HCT116 (cell line): ENCODE data around the gene IFNL1. TPM values are rescaled to one million over a fixed set of nuclear protein-coding genes. Genes with fewer than 3 reads are reported as not detected.

Source experiments
- ATAC-seq: fragments of 200-7000 bp; cut with Tn5 transposase; 2 replicates; pipeline ENCODE4 v1.9.1; 2020; ENCODE audit warnings: mild to moderate bottlenecking, moderate library complexity
- BruUV-seq: library from RNA; stranded (reverse); fragments of 400-500 nt; replicated peaks from 2 replicates; lab custom pipeline; 2021; lab: Mats Ljungman, UMichigan
- CTCF ChIA-PET: fragments of 300-600 bp; sonication (Branson Sonifier 250); formaldehyde crosslinking; loops from one replicate; lab custom pipeline; 2021; ENCODE audit warnings: antibody characterized with exemption; lab: Charles Lee
- POLR2A ChIA-PET: fragments of 300-600, 350-600 bp; sonication (Branson Sonifier 250); formaldehyde crosslinking; loops from one replicate; lab custom pipeline; 2021; ENCODE audit warnings: antibody characterized with exemption; lab: Charles Lee
- RAD21 ChIA-PET, 2 experiments: fragments of 300-600 bp; sonication (Branson Sonifier 250); formaldehyde crosslinking; loops; one replicate each; lab custom pipeline; 2023; ENCODE audit warnings: low total read pairs in 2 of 2; ENCODE audit not compliant: uncharacterized antibody in 2 of 2, unreplicated experiment in 2 of 2, low non-redundant PET in 1 of 2; lab: Charles Lee
- DNase-seq: peaks from one replicate; pipeline ENCODE4 v3.0.0-alpha.2; 2010; ENCODE audit warnings: low read depth, low spot score
- H2AFZ ChIP-seq: fragments of 200-600 bp; shearing (Covaris generic), sonication (generic); 2 replicates; pipeline ENCODE4 v1.6.1; 2017; ENCODE audit warnings: low read depth, mixed run types, mixed read lengths, antibody characterized with exemption, low read length; ENCODE audit not compliant: poor library complexity, severe bottlenecking
- H3K27ac ChIP-seq: 2 replicates; pipeline ENCODE4 v1.5.1; 2012; ENCODE audit warnings: low read depth, low read length
- H3K27me3 ChIP-seq: fragments of 200-600 bp; sonication (generic); 2 replicates; pipeline ENCODE4 v1.6.1; 2016; ENCODE audit warnings: mixed run types, low read length, mixed read lengths; ENCODE audit not compliant: insufficient read depth
- H3K36me3 ChIP-seq, 2 experiments: fragments of 200-500 bp in 1 of 2; fragments of 200-600 bp in 1 of 2; sonication (Bioruptor generic) in 1 of 2; sonication (generic) in 1 of 2; 2 replicates each; pipeline versions ENCODE4 v1.5.1 to v1.6.1; 2014 to 2016; ENCODE audit warnings: low read length in 2 of 2, inconsistent platforms in 1 of 2, mixed read lengths in 1 of 2, mixed run types in 1 of 2; ENCODE audit not compliant: insufficient read depth in 2 of 2, control insufficient read depth in 1 of 2
- H3K4me1 ChIP-seq, 2 experiments: fragments of 200-600 bp in 1 of 2; sonication (generic) in 1 of 2; 2 replicates each; pipeline versions ENCODE4 v1.5.1 to v1.6.1; 2012 to 2017; ENCODE audit warnings: low read length in 2 of 2, inconsistent platforms in 1 of 2, mild to moderate bottlenecking in 1 of 2, mixed read lengths in 1 of 2, mixed run types in 1 of 2, moderate library complexity in 1 of 2; ENCODE audit not compliant: insufficient read depth in 2 of 2, control insufficient read depth in 1 of 2
- H3K4me2 ChIP-seq: fragments of 200-600 bp; sonication (generic); 2 replicates; pipeline ENCODE4 v1.6.1; 2017; ENCODE audit warnings: mixed run types, low read length, mixed read lengths
- H3K4me3 ChIP-seq, 2 experiments: fragments of 200-600 bp in 1 of 2; sonication (generic) in 1 of 2; replicated peaks in 1 of 2; 2 replicates each; pipeline ENCODE4 v1.5.1; 2011 to 2016; ENCODE audit warnings: low read length in 2 of 2, control low read depth in 1 of 2, low read depth in 1 of 2, mild to moderate bottlenecking in 1 of 2, mixed read lengths in 1 of 2, mixed run types in 1 of 2
- H3K79me2 ChIP-seq: fragments of 200-600 bp; sonication (generic); 2 replicates; pipeline ENCODE4 v1.6.1; 2017; ENCODE audit warnings: mild to moderate bottlenecking, mixed run types, low read length, moderate library complexity, mixed read lengths; ENCODE audit not compliant: insufficient read depth
- H3K9ac ChIP-seq: fragments of 200-600 bp; sonication (generic); 2 replicates; pipeline ENCODE4 v1.6.1; 2016; ENCODE audit warnings: low read length, mixed read lengths
- H3K9me2 ChIP-seq: fragments of 200-600 bp; sonication (generic), shearing (Covaris generic); 2 replicates; pipeline ENCODE4 v1.6.1; 2017; ENCODE audit warnings: mixed run types, mild to moderate bottlenecking, moderate library complexity; ENCODE audit not compliant: insufficient read depth
- H3K9me3 ChIP-seq, 2 experiments: fragments of 200-500 bp in 1 of 2; fragments of 200-600 bp in 1 of 2; sonication (Bioruptor generic) in 1 of 2; sonication (generic) in 1 of 2; 2 replicates each; pipeline ENCODE4 v1.6.1; 2014 to 2017; ENCODE audit warnings: low read length in 2 of 2, mixed read lengths in 2 of 2, inconsistent platforms in 1 of 2, low read depth in 1 of 2, mild to moderate bottlenecking in 1 of 2, mixed run types in 1 of 2, moderate library complexity in 1 of 2; ENCODE audit not compliant: control insufficient read depth in 1 of 2, insufficient read depth in 1 of 2
- H4K20me1 ChIP-seq: fragments of 200-600 bp; sonication (generic), shearing (Covaris generic); 2 replicates; pipeline ENCODE4 v1.6.1; 2017; ENCODE audit warnings: mixed run types, mild to moderate bottlenecking, moderate library complexity; ENCODE audit not compliant: insufficient read depth
- CBX3 ChIP-seq: IDR thresholded peaks from 2 replicates; pipeline ENCODE4 v1.6.1; 2012; ENCODE audit warnings: low read depth
- CTCF ChIP-seq, 3 experiments: fragments of 200-600 bp in 1 of 3; sonication (generic) in 1 of 3; IDR thresholded peaks in 2 of 3; conservative IDR thresholded peaks in 1 of 3; 2 replicates each; pipeline ENCODE4 v1.5.1; 2012 to 2017; ENCODE audit warnings: low read depth in 2 of 3, low read length in 2 of 3, antibody characterized with exemption in 1 of 3, borderline replicate concordance in 1 of 3, control low read depth in 1 of 3, mild to moderate bottlenecking in 1 of 3, mixed read lengths in 1 of 3, mixed run types in 1 of 3, moderate library complexity in 1 of 3; ENCODE audit not compliant: insufficient read depth in 1 of 3
- FOSL1 ChIP-seq: IDR thresholded peaks from 2 replicates; pipeline ENCODE4 v1.6.1; 2012; ENCODE audit warnings: low read depth
- JUND ChIP-seq: IDR thresholded peaks from 2 replicates; pipeline ENCODE4 v1.6.1; 2012
- MAX ChIP-seq: IDR thresholded peaks from 2 replicates; pipeline ENCODE4 v1.6.1; 2012
- POLR2AphosphoS5 ChIP-seq: IDR thresholded peaks from 2 replicates; pipeline ENCODE4 v1.6.1; 2011; ENCODE audit warnings: mild to moderate bottlenecking, low read depth, low read length, moderate library complexity
- RAD21 ChIP-seq: IDR thresholded peaks from 2 replicates; pipeline ENCODE4 v1.6.1; 2012; ENCODE audit warnings: low read depth, mild to moderate bottlenecking
- SRF ChIP-seq: IDR thresholded peaks from 2 replicates; pipeline ENCODE4 v1.6.1; 2012; ENCODE audit warnings: low read depth
- TCF7L2 ChIP-seq: IDR thresholded peaks from 2 replicates; pipeline ENCODE4 v1.7.0; 2011; ENCODE audit warnings: borderline replicate concordance, inconsistent platforms; ENCODE audit not compliant: insufficient read depth, insufficient read length; ENCODE audit errors: extremely low read depth
- intact Hi-C: fragments of 100-400 bp; cut with micrococcal nuclease; formaldehyde crosslinking; loops from 2 replicates; pipeline ENCODE4 v1.10.0; 2022
- total RNA-seq: library from RNA; stranded (reverse); gene quantifications from one replicate; pipeline ENCODE4 v1.2.1, GENCODE V29; 2021; ENCODE audit not compliant: unreplicated experiment

Gene IFNL1
- total RNA-seq, 1 experiment from 2014 or later, result not detected

- TF ChIP-seq TCF7L2, result no peak
- no peak for TF ChIP-seq CBX3
- TF ChIP-seq CTCF (IDR thresholded peaks at IDR 0.05 in 2 of 3, conservative IDR thresholded peaks at IDR 0.05 in 1 of 3; ENCODE audit: borderline replicate concordance in 1 of 3, insufficient read depth in 1 of 3, low read depth in 2 of 3, low read length in 2 of 3), result no peak
- no peak for TF ChIP-seq FOSL1
- TF ChIP-seq POLR2AphosphoS5, result no peak
- no peak for TF ChIP-seq RAD21
- no peak for TF ChIP-seq JUND
- TF ChIP-seq SRF, result no peak
- no peak for TF ChIP-seq MAX
- TF ChIP-seq, all 23 proteins: peak for 0
- H3K4me3 ChIP-seq, result no peak overlapping the region
- no peaks in the 10 kb centered on the region for H4K20me1 ChIP-seq
- ChIA-PET POLR2A (no interaction called here), RAD21 (interaction anchor here in 1 of 2 experiments (0.7 kb wide), 1 partner anchor 248 kb away, joined by 3 read pairs; no protein-coding TSS in a partner anchor), CTCF (interaction anchor here (1.2 kb wide), 1 partner anchor 212 kb away, joined by 3 read pairs; no protein-coding TSS in a partner anchor)
- H3K9me2 ChIP-seq, result no peaks in the 10 kb centered on the region
- no peak overlapping the region for H2AFZ ChIP-seq
- H3K4me2 ChIP-seq, result no peak overlapping the region
- no peak overlapping the region for H3K27ac ChIP-seq
- no peaks in the 10 kb centered on the region for H3K9me3 ChIP-seq
- BruUV-seq, result no TSS peak
- H3K4me1 ChIP-seq, result peaks cover 0 to 9% of the 10 kb centered on the region in 2 experiments; a peak in 1 of 4 replicates
- H3K36me3 ChIP-seq, result no peaks in the 10 kb centered on the region
- H3K79me2 ChIP-seq, result no peaks in the 10 kb centered on the region
- no peak for ATAC-seq
- no peak for DNase-seq
- H3K9ac ChIP-seq, result no peak overlapping the region
- H3K27me3 ChIP-seq, result no peaks in the 10 kb centered on the region
- intact Hi-C loops, result no loop called here
Observed at GRCh38 chr19:39334444-39334976, 38.3 kb downstream of the IFNL1 start.
